ENCODE data around the gene DBF4. TPM values are rescaled to one million over a fixed set of nuclear protein-coding genes. Genes with fewer than 3 reads are reported as not detected.

Gene DBF4
- total and polyA plus RNA-seq, 2 experiments from 2014 or later: 62.6 to 91.5 TPM

GRCh38 chr7:87933605-87933952 is 57.3 kb downstream of the DBF4 start (continued):
- TF ChIP-seq ZNF462 (CRISPR knock-in tag; IDR thresholded peaks at IDR 0.05): no peak
- no peak for TF ChIP-seq ZNF114 (CRISPR knock-in tag; IDR thresholded peaks at IDR 0.05)
- no peak for TF ChIP-seq NANOG (IDR thresholded peaks at IDR 0.05; ENCODE audit: borderline replicate concordance)
- TF ChIP-seq JUNB (IDR thresholded peaks at IDR 0.05; ENCODE audit: unreplicated experiment): no peak
- TF ChIP-seq CTCF (conservative IDR thresholded peaks at IDR 0.05; ENCODE audit: low read depth in 2 of 2): no peak
- TF ChIP-seq POLR2AphosphoS5 (IDR thresholded peaks at IDR 0.05; ENCODE audit: low read depth): no peak
- TF ChIP-seq EZH2 (IDR thresholded peaks at IDR 0.05; ENCODE audit: low read depth, unreplicated experiment): no peak
- TF ChIP-seq, protein P1, sequence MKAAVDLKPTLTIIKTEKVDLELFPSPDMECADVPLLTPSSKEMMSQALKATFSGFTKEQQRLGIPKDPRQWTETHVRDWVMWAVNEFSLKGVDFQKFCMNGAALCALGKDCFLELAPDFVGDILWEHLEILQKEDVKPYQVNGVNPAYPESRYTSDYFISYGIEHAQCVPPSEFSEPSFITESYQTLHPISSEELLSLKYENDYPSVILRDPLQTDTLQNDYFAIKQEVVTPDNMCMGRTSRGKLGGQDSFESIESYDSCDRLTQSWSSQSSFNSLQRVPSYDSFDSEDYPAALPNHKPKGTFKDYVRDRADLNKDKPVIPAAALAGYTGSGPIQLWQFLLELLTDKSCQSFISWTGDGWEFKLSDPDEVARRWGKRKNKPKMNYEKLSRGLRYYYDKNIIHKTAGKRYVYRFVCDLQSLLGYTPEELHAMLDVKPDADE (IDR thresholded peaks at IDR 0.05): no peak
- TF ChIP-seq STAT1 (IDR thresholded peaks at IDR 0.05; ENCODE audit: unreplicated experiment): no peak
- no peak for TF ChIP-seq CREB1 (CRISPR knock-in tag; IDR thresholded peaks at IDR 0.05; ENCODE audit: low read depth)

All from GM23338 (cell line).